ENCODE data around the gene P2RX7.

GRCh38 chr12:121170611-121171260 is 38.1 kb downstream of the P2RX7 start:
- TF ChIP-seq EZH2 (IDR thresholded peaks at IDR 0.05; ENCODE audit: borderline replicate concordance, low read depth, low read length, severe bottlenecking) (no peak), CTCF (IDR thresholded peaks at IDR 0.05; ENCODE audit: borderline replicate concordance, extremely low read depth, low read length, poor library complexity, severe bottlenecking) (no peak)

Measured in DND-41 (cell line).